Globus pallidus (tissue), 1 donor: ENCODE results near the gene ADIPOQ.
"Not testable (repeated sequence)": the region's sequence is repeated elsewhere in the genome, so short reads cannot be mapped to it uniquely, and the experiment has no call there.

Experiments
- DNase-seq: peaks from one replicate; pipeline ENCODE4 v3.0.0-alpha.2; 2015; ENCODE audit warnings: low spot score

Gene ADIPOQ

DNA sequence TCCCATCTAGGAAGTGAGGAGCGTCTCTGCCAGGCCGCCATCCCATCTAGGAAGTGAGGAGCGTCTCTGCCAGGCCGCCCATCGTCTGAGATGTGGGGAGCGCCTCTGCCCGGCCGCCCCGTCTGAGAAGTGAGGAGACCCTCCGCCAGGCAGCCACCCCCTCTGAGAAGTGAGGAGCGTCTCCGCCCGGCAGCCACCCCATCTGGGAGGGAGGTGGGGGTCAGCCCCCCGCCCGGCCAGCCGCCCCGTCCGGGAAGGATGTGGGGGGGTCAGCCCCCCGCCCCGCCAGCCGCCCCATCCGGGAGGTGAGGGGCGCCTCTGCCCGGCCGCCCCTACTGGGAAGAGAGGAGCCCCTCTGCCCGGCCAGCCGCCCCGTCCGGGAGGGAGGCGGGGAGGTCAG, 31.3 kb downstream of the ADIPOQ start:
- not testable (repeated sequence) for DNase-seq

DNA sequence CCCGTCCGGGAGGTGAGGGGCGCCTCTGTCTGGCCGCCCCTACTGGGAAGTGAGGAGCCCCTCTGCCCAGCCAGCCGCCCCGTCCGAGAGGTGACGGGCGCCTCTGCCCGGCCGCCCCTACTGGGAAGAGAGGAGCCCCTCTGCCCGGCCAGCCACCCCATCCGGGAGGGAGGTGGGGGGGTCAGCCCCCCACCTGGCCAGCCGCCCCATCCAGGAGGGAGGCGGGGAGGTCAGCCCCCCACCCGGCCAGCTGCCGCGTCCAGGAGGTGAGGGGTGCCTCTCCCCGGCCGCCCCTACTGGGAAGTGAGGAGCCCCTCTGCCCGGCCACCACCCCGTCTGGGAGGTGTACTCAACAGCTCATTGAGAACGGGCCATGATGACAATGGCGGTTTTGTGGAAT, 31.7 kb downstream of the ADIPOQ start:
- not testable (repeated sequence) for DNase-seq

DNA sequence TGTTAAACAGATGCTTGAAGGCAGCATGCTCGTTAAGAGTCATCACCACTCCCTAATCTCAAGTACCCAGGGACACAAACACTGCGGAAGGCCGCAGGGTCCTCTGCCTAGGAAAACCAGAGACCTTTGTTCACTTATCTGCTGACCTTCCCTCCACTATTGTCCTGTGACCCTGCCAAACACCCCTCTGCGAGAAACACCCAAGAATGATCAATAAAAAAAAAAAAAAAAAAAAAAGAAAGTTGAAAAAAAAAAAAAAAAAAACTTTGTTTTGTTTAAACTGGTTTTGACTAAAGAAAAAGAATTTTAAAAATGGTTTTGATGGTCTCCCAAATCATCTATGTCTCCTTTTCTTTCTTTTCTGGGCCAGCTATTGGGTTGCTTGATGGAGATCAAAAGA, 32.3 kb downstream of the ADIPOQ start:
- not testable (repeated sequence) for DNase-seq

DNA sequence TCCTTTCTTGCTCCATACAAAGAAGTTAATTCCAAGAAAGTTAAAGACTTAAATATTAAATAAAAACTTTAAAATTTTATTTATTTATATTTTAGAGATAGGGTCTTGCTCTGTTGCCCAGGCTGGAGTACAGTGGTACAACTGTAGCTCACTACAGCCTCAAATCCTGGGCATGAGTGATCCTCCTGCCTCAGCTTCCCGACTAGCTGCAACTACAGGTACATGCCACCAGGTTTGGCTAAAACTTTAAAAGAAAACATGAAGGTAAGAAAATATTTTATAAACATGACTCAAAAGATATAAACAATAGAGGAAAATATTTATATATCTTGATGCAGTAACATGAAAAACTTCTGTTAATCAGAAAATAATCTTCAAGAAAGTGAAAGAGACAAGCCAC, 33.2 kb downstream of the ADIPOQ start:
- DNase-seq, result no peak

DNA sequence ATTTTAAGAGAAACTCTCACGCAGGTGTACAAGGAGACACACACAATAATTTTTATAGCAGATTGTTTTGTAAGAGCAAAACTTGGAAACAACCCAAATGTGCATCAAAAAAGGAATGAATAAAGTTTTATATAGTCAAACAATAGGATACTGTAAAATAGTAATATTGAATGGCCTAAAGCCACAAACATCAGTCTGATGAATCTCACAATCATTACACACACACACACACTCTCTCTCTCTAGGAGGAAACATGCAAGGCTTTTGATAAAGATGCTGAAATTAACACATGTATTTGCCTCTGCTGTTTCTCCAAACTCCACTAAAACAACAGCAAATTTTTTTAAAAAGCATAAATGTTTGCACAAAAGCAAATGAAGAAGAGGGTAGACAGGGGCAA, 37.3 kb downstream of the ADIPOQ start:
- DNase-seq, result no peak

DNA sequence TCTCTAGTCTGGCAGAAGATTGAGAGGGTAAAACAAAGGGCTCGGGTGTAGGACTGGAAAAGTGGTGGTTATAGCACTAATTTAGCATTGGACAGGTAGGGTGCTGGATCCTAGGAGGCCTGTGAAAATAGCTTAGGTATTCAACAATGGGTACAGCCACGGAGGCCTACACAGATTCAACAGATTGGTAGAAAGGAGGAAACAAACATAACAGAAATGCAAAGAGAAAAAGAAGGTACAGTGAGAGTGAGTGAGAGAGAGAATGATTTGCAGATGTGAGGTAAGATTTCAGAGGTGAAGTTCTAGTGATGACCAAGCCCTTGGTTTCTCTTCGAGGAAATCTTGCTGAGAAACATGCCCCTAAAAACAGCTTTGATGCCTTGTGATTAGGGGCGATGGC, 37.9 kb downstream of the ADIPOQ start:
- DNase-seq, result no peak

DNA sequence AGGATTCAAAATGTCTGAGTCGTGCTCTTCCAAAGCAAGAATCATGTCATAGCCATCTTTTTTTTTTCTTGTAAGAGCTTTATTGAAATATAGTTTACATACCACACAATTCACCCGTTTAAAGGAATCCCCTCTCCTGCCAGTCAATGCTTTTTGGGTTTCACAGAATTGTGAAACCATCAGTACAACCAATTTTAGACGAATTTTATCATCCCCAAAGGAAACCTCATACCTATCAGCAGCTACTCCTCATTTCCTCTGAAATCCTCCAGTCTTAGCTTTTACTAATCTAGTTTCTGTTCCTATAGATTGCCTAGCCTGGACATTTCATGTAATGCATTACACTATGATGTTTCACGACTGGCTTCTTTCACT, 39.6 kb downstream of the ADIPOQ start:
- no peak for DNase-seq

DNA sequence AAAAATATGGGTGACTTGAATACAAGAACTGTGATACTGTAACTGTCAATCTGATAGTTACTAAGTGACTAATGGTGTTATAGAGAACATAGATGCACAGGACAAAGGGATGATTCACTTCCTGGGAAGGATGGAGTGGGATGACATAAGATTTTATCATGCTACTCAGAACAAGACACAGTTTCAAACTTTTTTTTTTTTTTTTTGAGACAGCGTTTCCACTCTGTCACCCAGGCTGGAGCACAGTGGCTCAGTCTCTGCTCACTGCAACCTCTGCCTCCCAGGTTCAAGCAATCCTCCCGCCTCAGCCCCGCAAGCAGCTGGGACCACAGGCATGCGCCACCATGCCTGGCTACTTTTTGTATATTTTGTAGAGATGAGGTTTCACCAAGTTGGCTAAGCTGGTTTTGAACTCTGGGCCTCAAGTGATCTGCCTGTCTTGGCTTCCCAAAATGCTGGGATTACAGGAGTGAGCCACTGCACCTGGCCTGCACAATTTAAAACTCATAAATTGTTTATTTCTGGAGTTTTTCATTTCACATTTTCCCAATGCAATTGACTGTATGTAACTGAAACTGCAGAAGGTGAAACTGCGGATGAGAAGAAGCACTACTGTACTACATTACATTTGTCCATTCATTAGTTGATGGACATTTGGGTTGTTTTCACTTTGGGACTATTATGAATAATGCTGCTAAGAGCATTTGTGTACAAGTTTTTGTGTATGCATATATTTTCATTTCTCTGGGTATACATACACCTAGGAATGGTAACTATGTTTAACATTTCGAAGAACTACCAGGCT, 40.6 kb downstream of the ADIPOQ start:
- no peak for DNase-seq

DNA sequence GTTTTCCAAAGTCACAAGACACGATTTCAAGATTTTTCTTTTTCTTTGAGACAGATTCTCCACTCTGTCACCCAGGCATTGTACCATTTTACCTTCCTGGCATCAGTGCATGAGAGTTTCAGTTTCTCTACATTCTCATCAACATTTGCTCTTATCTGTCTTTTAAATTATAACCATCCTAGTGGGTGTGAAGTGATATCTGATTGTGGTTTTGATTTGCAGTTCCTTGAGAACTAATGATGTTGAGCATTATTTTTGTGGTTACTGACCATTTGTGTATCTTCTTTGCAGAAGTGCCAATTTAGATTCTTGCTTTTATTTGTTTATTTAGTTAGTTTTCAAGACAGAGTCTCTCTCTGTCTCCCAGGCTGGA, 41.2 kb downstream of the ADIPOQ start:
- DNase-seq, result no peak

DNA sequence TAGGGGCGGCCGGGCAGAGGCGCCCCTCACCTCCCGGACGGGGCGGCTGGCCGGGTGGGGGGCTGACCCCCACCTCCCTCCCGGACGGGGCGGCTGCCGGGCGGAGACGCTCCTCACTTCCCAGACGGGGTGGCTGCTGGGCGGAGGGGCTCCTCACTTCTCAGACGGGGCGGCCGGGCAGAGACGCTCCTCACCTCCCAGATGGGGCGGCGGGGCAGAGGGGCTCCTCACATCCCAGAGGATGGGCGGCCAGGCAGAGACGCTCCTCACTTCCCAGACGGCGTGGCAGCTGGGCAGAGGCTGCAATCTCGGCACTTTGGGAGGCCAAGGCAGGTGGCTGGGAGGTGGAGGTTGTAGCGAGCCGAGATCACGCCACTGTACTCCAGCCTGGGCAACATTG, 42.4 kb downstream of the ADIPOQ start:
- not testable (repeated sequence) for DNase-seq

DNA sequence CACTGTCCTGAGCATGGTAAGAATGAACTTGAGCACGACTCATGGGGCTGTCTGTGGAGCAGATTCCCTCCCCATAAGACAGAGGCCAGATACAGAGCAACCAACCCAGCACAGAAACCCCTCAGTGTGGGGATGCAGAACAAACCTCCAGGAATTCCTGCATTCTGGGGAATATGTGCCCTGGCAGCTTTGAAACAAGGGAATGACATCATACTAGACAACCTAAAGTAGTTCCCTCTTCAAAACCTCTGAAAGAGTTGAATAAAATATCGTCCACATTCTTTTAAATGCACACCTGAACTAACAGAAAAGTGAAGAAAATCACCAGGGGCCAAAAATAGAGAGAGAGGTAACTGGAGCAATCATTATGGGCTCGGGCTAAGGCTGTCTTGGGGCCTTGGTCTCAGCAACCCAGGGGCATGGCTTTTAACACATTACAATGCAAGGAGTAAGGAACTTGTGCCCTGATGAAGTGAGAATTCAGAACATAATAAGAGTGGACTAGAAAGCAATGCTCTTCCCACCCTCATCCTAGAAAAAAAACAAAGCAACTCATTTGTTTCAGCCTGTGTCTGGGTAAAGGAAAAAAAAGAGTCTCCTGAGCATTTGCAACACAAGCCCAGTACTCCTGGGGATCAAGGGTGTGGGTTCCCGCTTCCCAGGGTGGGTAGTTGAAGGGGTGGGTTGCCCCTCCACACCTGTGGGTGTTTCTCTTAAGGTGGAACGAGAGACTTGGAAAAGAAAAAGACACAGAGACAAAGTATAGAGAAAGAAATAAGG, 43.9 kb downstream of the ADIPOQ start:
- no peak for DNase-seq

DNA sequence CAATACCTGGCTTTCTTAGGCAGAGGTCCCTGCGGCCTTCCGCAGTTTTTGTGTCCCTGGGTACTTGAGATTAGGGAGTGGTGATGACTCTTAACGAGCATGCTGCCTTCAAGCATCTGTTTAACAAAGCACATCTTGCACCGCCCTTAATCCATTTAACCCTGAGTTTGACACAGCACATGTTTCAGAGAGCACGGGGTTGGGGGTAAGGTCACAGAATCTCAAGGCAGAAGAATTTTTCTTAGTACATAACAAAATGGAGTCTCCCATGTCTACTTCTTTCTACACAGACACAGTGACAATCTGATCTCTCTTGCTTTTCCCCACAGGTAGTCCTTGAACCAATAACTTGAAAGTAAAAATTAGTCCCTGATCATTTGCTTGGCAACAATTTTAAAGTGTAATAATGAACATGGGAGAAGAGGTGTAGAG, 45.0 kb downstream of the ADIPOQ start:
- not testable (repeated sequence) for DNase-seq

DNA sequence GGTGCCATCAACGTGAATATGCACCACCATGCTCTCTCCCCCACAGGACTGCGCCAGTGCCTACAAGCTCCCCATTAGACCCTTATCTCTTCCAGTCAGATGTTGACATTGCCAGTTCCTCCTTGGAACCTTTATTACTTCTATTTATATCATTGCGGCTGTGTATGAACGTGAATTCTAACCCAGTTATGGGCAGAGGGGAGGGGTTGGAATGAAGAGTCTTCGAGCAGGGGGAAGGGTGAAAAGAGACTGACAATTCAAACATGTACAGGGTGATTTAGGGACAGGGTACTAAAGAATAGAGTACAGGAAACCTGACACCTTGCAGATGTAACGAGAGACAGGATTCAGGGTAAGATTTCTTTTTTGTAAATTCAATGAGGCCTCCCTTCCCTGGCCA, 46.1 kb downstream of the ADIPOQ start:
- no peak for DNase-seq

DNA sequence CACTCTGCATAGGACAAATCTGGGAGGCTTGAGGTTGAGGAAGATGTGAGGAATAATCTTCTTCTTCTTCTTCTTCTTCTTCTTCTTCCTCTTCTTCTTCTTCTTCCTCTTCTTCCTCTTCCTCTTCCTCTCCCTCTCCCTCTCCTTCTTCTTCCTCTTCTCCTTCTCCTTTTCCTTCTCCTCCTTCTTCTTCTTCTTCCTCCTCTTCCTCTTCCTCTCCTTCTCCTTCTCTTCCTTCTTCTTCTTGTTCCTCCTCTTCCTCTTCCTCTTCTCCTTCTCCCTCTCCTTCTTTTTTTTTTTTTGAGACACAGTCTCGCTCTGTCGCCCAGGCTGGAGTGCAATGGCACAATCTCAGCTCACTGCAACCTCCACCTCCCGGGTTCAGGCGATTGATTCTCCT, 47.2 kb downstream of the ADIPOQ start:
- not testable (repeated sequence) for DNase-seq

DNA sequence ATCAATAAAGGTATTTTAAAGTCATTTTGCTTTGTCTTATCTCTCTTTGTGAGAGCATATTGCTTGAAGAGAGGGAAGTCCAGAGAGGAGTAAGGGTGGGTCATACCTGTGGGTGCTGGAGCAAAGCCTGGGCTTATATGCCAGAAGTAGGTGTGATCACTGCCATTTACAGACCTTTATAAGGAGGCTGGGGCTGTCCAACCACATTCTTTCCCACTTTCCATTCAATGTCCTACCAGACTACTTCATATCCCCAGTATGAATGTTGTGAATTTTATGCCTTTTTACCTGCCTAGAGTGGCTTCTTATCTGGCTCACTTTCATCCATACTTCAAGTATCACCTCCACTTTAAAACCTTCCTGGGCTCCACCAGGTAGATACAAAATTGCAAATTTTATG, 48.4 kb downstream of the ADIPOQ start:
- no peak for DNase-seq

DNA sequence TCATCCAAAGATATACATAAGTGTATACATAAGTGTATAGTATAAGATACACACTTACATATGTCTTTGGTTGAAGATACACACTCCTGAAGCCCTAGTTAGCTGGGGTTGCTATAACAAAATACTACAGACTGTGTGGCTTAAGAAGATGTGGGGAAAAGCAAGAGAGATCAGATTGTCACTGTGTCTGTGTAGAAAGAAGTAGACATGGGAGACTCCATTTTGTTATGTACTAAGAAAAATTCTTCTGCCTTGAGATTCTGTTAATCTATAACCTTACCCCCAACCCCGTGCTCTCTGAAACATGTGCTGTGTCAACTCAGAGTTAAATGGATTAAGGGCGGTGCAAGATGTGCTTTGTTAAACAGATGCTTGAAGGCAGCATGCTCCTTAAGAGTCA, 50.6 kb downstream of the ADIPOQ start:
- not testable (repeated sequence) for DNase-seq

DNA sequence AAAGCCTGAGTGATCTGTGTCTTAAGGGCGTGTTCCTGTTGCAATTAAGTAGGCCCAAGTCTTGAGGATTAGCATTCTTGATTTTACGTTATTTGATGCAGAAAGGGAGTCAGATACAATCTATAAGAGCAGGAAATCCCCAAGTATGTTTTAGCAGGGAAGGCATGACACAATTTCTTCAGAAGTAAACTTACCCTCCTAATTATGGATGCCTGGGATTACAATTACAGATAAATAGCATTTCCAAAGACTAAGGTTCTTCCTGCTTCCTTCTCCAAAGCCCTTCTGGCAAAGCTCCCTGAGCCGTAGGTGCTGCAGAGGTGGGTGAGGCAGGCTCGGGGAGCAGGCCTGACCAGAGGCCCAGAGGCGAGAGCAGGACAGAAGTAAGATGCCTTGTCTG, 52.9 kb downstream of the ADIPOQ start:
- no peak for DNase-seq

DNA sequence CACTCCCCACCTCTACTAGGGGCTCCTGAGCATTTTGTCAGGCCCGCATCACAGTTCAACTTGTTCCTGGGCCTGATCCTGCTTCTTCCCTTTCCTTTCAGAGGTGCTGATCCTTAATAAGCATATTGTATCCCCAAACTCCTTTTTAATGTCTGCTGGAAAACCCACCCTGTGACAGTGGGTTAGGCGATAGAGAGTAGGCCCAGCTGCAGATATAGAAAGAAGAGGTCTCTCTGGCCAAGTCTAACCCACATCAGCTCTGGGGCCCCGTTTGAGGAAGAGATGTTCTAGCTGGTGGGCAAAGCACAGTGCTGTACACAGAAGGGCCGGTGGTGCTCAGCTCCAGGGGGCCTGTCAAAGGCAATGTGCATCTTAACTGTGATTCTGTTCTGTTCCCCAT, 53.5 kb downstream of the ADIPOQ start:
- DNase-seq, result no peak

DNA sequence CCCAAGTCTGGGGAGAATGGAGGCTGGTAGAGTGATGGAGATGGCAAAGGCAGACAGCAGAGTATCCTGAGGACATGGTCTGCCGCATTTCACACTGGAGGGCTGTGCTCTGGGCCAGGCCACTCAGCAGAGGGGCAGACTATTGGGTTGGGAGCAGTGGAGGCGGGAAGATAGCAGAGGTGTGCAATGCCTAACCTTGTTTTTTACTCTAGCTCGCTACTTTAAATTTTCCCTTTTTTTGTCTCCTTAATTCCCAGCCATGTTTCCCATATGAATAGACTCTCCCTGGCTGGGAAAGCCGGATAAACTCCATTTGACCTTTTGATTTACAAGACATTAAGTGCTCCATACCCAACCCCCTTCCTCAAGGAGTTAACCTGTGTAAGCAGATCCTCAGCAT, 54.4 kb downstream of the ADIPOQ start:
- no peak for DNase-seq

DNA sequence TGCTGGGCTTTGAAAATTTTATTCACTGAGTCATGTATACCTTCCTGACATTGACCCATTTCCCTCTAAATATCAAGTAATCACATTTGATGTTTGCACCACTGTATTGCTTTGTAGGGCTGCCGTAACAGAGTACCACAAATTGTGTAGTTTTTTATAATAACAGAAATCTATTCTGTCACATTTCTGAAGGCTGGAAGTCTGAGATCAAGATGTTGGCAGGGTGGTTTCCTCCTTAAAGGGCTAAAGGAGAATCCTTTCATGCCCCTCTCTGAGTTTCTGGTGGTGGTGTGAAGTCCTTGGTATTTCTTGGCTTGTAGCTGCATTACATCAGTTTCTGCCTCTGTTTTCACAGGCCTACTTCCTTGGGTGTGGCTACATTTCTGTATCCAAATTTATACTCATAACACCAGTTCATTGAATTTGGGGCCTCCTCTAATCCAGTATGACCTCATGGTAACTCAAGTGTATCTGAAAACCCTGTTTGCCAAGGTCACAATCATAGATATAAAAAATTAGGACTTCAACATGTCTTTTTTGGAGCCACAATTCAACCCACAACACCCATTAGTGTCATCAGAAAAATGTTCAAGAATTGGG, 58.7 kb downstream of the ADIPOQ start:
- DNase-seq, result no peak

DNA sequence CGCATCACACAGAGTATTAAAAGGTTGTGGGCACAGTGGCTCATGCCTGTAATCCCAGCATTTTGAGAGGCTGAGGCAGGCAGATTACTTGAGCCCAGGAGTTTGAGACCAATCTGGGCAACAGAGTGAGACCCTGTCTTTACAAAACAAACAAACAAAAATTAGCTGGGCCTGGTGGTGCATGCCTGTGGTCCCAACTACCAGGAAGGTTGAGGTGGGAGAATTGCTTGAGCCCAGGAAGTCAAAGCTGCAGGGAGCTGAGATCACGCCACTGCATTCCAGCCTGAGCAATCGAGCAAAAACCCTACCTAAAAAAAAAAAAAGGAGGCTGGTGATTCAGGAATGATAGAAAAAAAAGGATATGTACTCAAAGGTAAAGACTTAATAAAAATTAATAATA, 59.6 kb downstream of the ADIPOQ start:
- no peak for DNase-seq

DNA sequence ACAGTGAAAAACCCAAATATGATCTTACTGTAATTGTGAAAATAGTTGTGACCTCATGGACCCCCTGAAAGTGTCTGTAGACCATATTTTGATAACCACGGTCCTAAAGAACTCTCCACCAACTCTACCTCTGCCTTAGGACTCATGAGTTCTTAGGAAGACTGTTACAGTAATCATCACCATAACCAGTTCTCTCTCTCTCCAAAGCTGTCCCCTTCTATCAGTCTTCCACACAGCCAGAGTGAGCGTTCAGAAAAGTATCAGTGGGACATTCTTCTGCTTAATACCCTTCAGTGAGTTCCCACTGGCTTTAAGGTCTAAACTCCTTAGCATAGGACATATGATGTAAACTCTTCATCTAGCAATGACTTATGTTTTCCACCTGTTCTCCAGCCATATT, 60.2 kb downstream of the ADIPOQ start:
- no peak for DNase-seq

DNA sequence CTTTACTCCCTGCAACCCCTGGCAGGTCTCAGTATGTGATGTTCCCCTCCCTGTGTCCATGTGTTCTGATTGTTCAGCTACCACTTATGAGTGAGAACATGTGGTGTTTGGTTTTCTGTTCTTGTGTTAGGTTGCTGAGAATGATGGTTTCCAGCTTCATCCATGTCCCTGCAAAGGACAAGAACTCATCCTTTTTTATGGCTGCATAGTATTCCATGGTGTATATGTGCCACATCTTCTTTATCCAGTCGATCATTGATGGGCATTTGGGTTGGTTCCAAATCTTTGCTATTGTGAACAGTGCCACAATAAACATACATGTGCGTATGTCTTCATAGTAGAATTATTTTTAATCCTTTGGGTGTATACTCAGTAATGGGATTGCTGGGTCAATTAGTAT, 61.2 kb downstream of the ADIPOQ start:
- not testable (repeated sequence) for DNase-seq
